ENCODE results near the gene NUP188.

NUP188 gene

GRCh38 chr9:128921881-128922763 lies 25.4 kb upstream of the NUP188 start (continued):
- TF ChIP-seq ZNF624 (tag by site-specific recombination; IDR thresholded peaks at IDR 0.05): no peak
- no peak for TF ChIP-seq ZNF645 (tag by site-specific recombination; IDR thresholded peaks at IDR 0.05)
- TF ChIP-seq ZNF768 (tag by site-specific recombination; IDR thresholded peaks at IDR 0.05): no peak
- TF ChIP-seq KLF16 (tag by site-specific recombination; IDR thresholded peaks at IDR 0.05): no peak
- no peak for TF ChIP-seq TCF7L2 (IDR thresholded peaks at IDR 0.05; ENCODE audit: borderline replicate concordance, low read depth, low read length)
- 0 out of 2 replicates have a peak, but pooled peaks have one; percentile 28 for TF ChIP-seq ZEB2 (tag by site-specific recombination; IDR thresholded peaks at IDR 0.05)
- no peak for TF ChIP-seq ZNF530 (tag by site-specific recombination; IDR thresholded peaks at IDR 0.05; ENCODE audit: low read depth)
- TF ChIP-seq ZBTB20 (tag by site-specific recombination; IDR thresholded peaks at IDR 0.05): peak; percentile 76
- TF ChIP-seq ZNF214 (tag by site-specific recombination; IDR thresholded peaks at IDR 0.05; ENCODE audit: borderline replicate concordance): no peak
- TF ChIP-seq GLIS2 (tag by site-specific recombination; IDR thresholded peaks at IDR 0.05): peak; percentile 46; the same call in 1 of the 2 replicates
- TF ChIP-seq, protein P1, sequence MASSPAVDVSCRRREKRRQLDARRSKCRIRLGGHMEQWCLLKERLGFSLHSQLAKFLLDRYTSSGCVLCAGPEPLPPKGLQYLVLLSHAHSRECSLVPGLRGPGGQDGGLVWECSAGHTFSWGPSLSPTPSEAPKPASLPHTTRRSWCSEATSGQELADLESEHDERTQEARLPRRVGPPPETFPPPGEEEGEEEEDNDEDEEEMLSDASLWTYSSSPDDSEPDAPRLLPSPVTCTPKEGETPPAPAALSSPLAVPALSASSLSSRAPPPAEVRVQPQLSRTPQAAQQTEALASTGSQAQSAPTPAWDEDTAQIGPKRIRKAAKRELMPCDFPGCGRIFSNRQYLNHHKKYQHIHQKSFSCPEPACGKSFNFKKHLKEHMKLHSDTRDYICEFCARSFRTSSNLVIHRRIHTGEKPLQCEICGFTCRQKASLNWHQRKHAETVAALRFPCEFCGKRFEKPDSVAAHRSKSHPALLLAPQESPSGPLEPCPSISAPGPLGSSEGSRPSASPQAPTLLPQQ (tag by site-specific recombination; IDR thresholded peaks at IDR 0.05): peak; percentile 63; the same call in 1 of the 2 replicates
- TF ChIP-seq ZNF48 (tag by site-specific recombination; IDR thresholded peaks at IDR 0.05): no peak
- TF ChIP-seq ZNF785 (tag by site-specific recombination; IDR thresholded peaks at IDR 0.05): no peak
- no peak for TF ChIP-seq ZNF596 (tag by site-specific recombination; IDR thresholded peaks at IDR 0.05)
- TF ChIP-seq ZBTB6 (tag by site-specific recombination; IDR thresholded peaks at IDR 0.05): peak; percentile 96
- TF ChIP-seq YY2 (tag by site-specific recombination; IDR thresholded peaks at IDR 0.05): no peak
- no peak for TF ChIP-seq ZNF248 (tag by site-specific recombination; IDR thresholded peaks at IDR 0.05)
- peak; percentile 19 for TF ChIP-seq ZBTB26 (tag by site-specific recombination; optimal IDR thresholded peaks at IDR 0.05)
- peak; percentile 54; the same call in 1 of the 2 replicates for TF ChIP-seq ZNF335 (tag by site-specific recombination; conservative IDR thresholded peaks at IDR 0.05)
- TF ChIP-seq ZNF658 (tag by site-specific recombination; IDR thresholded peaks at IDR 0.05): no peak
- TF ChIP-seq, protein P2, sequence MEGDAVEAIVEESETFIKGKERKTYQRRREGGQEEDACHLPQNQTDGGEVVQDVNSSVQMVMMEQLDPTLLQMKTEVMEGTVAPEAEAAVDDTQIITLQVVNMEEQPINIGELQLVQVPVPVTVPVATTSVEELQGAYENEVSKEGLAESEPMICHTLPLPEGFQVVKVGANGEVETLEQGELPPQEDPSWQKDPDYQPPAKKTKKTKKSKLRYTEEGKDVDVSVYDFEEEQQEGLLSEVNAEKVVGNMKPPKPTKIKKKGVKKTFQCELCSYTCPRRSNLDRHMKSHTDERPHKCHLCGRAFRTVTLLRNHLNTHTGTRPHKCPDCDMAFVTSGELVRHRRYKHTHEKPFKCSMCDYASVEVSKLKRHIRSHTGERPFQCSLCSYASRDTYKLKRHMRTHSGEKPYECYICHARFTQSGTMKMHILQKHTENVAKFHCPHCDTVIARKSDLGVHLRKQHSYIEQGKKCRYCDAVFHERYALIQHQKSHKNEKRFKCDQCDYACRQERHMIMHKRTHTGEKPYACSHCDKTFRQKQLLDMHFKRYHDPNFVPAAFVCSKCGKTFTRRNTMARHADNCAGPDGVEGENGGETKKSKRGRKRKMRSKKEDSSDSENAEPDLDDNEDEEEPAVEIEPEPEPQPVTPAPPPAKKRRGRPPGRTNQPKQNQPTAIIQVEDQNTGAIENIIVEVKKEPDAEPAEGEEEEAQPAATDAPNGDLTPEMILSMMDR (tag by site-specific recombination; IDR thresholded peaks at IDR 0.05): no peak
- TF ChIP-seq SP3 (tag by site-specific recombination; IDR thresholded peaks at IDR 0.05): peak; percentile 37; the same call in 1 of the 2 replicates
- TF ChIP-seq, protein P3, sequence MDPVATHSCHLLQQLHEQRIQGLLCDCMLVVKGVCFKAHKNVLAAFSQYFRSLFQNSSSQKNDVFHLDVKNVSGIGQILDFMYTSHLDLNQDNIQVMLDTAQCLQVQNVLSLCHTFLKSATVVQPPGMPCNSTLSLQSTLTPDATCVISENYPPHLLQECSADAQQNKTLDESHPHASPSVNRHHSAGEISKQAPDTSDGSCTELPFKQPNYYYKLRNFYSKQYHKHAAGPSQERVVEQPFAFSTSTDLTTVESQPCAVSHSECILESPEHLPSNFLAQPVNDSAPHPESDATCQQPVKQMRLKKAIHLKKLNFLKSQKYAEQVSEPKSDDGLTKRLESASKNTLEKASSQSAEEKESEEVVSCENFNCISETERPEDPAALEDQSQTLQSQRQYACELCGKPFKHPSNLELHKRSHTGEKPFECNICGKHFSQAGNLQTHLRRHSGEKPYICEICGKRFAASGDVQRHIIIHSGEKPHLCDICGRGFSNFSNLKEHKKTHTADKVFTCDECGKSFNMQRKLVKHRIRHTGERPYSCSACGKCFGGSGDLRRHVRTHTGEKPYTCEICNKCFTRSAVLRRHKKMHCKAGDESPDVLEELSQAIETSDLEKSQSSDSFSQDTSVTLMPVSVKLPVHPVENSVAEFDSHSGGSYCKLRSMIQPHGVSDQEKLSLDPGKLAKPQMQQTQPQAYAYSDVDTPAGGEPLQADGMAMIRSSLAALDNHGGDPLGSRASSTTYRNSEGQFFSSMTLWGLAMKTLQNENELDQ (tag by site-specific recombination; IDR thresholded peaks at IDR 0.05; ENCODE audit: low read depth): no peak
- peak; percentile 32; the same call in 1 of the 2 replicates for TF ChIP-seq ZNF341 (tag by site-specific recombination; IDR thresholded peaks at IDR 0.05; ENCODE audit: low read depth)
- TF ChIP-seq GLIS1 (tag by site-specific recombination; IDR thresholded peaks at IDR 0.05): peak; percentile 57; the same call in 1 of the 2 replicates
- TF ChIP-seq GLI2 (tag by site-specific recombination; IDR thresholded peaks at IDR 0.05; ENCODE audit: borderline replicate concordance, low read depth): no peak
- TF ChIP-seq SP7 (tag by site-specific recombination; IDR thresholded peaks at IDR 0.05): peak; percentile 39; the same call in 1 of the 2 replicates
- no peak for TF ChIP-seq REPIN1 (tag by site-specific recombination; IDR thresholded peaks at IDR 0.05; ENCODE audit: low read depth)
- TF ChIP-seq YY1 (tag by site-specific recombination; IDR thresholded peaks at IDR 0.05): 0 out of 2 replicates have a peak, but pooled peaks have one; percentile 23
- peak; percentile 54 for TF ChIP-seq IKZF3 (tag by site-specific recombination; IDR thresholded peaks at IDR 0.05)

Measured in HEK293 (cell line).